HG03135 (cell line): Measurements from ENCODE around the gene ADD1.

Experiments used
- ATAC-seq: cut with Tn5 transposase; IDR thresholded peaks from one replicate; pipeline ENCODE4 v1.9.1; 2021; ENCODE audit warnings: mild to moderate bottlenecking, moderate library complexity; ENCODE audit not compliant: unreplicated experiment

Gene ADD1

DNA sequence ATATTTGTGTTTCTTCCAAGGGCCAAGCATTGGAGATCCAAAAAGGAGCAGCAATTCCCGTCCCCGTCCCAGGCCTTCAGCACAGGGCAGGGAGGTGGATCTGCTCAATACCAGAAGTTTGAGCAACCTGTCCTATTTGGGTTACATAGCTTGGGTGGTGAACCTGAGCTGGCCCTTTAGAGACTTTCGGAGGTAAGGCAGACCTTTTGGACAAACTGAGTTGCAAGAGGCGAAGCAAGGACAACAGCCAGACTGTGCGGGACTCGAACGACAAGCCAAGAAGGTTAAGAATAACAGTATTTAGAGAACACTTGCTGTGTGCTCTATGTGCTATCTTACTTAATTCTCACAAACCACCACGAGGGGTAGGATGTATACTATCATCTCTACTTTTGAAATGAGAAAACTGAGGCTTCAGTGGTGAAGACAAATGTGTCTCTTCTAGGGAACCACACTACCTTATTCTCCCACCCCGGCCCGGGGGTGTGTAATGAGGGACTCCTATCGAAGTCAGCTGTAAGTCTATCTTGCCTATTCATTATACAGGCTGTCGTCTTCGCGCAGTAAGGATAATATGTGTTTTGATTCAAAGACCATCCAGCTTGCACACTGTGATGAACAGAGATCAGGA is 118.3 kb downstream of the ADD1 start:
- peak; percentile 26 for ATAC-seq

DNA sequence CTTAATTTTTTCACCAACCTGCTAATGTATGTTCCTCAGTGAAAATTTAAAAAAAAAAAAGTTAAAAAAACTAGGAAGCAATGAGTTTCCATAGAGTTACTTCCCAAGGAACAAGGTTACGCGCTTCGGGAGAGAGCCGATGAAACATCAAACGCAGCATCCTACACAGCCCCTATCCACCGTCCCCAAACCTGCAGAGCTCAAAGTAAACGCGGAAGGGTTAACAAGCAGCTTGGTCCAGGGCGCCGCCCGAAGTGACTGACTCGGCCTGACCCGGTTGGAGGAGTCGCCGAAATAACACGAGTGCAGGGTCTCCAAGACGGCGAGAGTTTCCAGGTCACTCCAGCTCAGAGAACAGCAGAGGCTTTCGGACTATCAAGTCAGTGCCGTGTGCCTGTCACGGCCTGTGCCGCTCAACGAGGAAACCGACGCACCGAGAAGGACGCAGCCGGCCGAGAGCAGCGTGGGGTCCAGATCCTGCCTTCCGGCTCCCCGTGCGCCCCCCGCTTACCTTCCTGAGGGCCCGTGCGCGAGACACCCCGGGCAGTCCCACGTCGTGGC is 119.0 kb downstream of the ADD1 start:
- ATAC-seq, result peak; percentile 30

DNA sequence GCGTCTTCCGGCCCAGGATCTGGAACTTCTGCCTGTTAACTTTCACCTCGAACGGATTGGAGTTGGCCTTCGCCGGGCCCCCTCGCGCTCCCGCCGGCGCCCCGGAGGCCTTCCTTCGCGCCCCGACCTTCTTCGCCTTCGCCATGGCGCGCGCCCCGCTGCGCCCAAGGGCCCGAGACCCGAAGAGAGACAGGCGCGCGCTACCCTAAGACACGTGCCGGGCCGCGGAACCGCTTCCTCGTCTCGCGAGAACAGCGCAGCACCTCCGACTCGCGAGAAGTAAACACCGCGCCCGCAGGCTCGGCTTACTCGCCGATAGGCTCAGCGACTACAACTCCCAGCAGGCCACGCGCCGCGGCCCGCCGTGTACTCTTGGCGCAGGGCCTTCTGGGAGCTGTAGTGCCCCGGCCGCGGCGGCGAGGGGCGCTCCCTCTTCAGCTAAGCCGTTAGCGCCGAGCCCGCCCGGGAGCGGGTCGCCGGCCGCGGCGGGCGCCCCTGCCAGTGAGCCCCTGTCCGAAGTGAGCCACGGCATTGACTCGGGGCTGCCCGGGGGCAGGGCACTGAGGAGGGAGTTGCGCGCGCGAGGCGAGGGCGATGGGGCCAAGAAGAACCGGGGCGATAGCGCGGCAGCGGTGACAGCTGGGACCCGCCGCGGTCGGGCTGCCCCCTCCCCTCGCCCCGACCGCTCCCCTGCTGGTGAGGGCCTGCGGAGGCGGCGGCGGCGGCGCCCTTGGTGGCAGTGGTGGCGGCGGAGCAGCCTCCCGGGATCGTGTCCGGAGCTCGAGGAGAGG is 119.7 kb downstream of the ADD1 start, which contains the start of the genes GRK4 and NOP14:
Gene GRK4 (plus strand): TSS at position 397 of the 791 bp plus-strand sequence. CDS start 500 bp downstream, outside the sequence.
Gene NOP14 (minus strand): TSS at position 232 of the 791 bp plus-strand sequence. CDS start 87 bp downstream, at position 145.
- peak; percentile 86 for ATAC-seq

DNA sequence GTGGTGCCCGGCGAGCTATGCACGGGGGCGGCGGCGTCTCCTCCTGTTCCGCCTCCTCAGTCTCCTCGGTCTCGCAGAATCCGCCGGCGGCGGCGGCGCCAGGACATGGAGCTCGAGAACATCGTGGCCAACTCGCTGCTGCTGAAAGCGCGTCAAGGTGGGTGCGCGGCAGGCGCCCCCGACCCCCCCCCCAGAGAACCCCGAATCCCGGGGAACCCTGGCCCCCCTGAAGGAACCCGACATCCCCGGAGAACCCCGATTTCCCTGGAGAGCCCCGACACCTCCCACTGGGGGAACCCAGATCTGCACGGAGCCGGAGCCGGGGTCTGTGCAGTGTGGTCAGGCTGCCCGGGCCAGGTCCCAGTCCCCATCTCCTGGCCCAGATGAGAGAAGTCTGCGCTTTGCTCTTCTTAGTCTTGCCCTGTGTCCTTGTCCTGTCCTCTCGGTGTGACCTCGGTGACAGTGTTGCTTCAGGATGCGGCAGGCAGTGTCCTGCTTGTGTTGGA is 120.4 kb downstream of the ADD1 start:
- peak; percentile 33 for ATAC-seq

DNA sequence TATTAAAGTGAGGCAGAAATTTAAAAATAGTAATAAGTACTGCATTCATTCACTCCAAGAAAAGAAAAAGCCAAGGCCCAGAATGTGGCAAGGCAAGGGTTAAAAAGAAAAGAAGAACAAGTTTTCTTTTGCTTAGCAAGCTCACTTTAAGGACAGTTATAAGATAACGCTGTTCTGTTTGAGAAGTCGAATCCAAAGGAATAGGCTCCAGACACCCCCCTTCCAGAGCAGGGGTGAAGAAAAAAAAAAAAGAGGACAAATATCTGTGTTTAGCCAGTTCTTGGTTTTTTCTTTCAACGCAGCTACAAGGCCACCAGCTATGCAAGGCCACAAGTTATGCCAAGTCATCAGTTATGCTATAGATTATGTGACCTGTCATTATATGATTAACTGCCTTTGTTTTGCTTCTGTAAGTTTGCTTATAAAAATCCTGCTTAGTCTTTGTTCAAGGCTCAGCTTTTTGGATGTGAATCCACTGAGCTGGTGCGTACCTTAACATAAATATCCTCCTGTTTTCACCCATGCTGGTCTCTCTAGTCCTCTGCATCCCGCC is 121.1 kb downstream of the ADD1 start:
- no peak for ATAC-seq

DNA sequence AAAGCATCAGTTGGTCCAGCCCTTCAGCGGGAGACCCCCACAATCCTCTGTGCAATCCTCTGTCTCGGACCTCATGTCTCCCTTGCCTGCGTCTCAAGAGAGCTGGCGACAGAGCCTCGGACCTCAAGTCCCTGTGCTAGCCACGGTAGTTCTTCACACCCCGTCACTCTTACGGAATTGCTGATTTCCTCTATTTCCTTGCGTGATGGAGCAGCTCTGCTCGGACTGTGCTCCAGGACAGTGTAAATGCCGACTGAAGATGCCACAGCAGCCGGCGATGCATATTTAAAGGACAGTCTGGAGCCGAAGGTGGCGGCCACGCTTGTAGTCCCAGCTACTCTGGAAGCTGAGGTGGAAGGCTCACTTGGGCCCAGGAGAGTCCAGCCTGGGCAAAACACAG is 121.6 kb downstream of the ADD1 start:
- ATAC-seq, result no peak

DNA sequence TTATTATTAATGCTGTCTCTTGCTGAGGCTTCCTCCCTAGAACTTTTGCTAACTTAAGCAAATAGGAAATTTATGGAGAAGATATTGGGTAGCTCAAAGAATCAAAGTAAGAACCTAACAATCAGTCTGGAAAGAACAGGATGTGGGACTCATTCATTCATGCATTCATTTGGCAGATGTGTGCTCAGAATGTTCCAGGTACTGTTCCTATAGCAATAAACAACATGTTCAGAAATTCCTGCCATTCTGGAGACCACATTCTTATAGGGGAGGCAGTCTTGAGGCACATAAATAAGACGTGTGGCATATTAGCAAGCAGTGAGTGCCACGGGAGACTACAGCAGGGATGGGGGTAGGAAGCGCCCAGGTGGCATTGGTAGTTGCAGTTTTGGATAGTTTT is 124.7 kb downstream of the ADD1 start:
- no peak for ATAC-seq

DNA sequence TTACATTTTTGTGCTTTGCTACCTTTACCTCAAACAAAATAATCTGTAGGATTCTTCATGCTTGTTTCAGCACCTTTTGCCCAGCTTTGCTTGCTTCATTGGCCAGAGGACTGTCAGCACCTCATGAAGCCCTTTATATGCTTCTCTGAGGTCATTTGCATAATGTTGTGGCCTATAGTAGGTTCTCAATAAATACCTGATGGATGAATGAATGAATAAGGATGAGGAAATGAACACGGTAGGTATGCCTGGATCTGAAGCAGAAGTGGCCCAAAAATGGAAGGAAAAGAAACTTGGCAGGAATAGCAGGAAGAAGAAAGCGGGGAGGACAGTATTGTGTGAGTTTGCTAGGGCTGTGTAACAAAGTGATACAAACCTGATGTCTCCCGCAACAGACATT is 127.6 kb downstream of the ADD1 start:
- ATAC-seq, result no peak

DNA sequence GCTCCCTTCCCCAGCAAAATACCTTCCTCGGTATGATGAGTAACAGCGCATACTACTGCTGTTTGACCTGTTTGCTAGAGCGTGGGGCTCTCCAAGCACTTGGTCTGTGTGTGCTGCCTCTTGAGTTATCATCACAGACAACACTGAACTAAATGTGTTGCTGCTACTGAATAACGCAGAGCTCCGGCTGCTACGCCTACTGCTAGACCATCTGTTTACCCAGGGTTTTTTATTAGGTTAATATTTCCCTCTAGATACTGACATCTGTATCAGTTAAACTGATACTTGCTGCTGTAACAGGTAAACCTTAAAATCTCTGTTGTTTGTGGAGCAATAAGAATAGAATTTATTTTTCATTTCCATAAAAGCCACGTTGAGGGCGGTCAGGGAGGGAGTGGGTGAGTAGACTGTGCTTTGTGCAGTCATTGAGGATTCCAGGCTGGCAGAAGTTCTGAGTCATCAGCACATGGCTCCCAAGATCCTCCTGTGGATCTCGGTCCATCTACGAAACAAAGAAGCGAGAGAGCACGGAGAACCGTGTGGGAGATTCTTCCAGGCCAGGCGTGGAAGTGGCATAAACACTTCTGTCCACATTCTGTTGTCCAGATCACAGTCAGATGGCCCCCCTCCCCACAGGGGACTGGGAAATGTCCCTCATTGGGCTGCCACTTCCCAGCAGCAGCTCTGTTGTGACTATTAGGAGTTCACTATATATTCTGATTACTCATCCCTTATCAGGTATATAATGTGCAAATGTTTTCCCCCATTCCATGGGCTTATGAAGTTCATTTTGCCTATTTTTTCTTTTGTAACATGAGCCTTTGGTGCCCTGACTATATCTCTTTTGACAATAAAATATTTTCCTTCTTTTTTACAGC is 133.8 kb downstream of the ADD1 start:
- ATAC-seq, result no peak
